B cell (primary cell): ENCODE measurements around the gene THUMPD3. TPM values are rescaled to one million over a fixed set of nuclear protein-coding genes. Genes with fewer than 3 reads are reported as not detected.

Source experiments
- ATAC-seq: fragments of 200-7000 bp; cut with Tn5 transposase; one replicate; pipeline ENCODE4 v1.10.0; 2021; ENCODE audit warnings: low read depth, mild to moderate bottlenecking, moderate number of reproducible peaks, moderate library complexity
- CTCF ChIA-PET: fragments of 350-600 bp; sonication (Branson Sonifier 250); formaldehyde crosslinking; loops from one replicate; lab custom pipeline; 2021; ENCODE audit warnings: antibody characterized with exemption, inconsistent platforms; lab: Charles Lee
- POLR2A ChIA-PET: fragments of 350-600 bp; sonication (Branson Sonifier 250); formaldehyde crosslinking; loops from one replicate; lab custom pipeline; 2021; ENCODE audit warnings: antibody characterized with exemption; lab: Charles Lee
- DNase-seq: peaks from one replicate; pipeline ENCODE4 v3.0.0; 2013
- H2AFZ ChIP-seq: 2 replicates; pipeline ENCODE4 v1.6.1; 2012; ENCODE audit warnings: mild to moderate bottlenecking, low read depth, low read length; ENCODE audit not compliant: insufficient read depth, poor library complexity, severe bottlenecking
- H3K27ac ChIP-seq, 2 donors: 1 replicate in 1 of 2; 2 replicates in 1 of 2; pipeline ENCODE4 v1.5.1; 2012 to 2013; ENCODE audit warnings: low read length in 2 of 2, mild to moderate bottlenecking in 2 of 2, moderate library complexity in 1 of 2
- H3K27me3 ChIP-seq, 4 experiments: fragments of 200-600 bp in 1 of 4; sonication (generic) in 1 of 4; replicated peaks in 1 of 4; 1 replicate in 2 of 4; 2 replicates in 2 of 4; pipeline versions ENCODE4 v1.6.1 to v1.7.0; 2013 to 2016; ENCODE audit warnings: low read length in 3 of 4, mild to moderate bottlenecking in 2 of 4, mixed read lengths in 1 of 4, moderate library complexity in 1 of 4; ENCODE audit not compliant: insufficient read depth in 4 of 4, control insufficient read depth in 3 of 4; ENCODE audit errors: control extremely low read depth in 1 of 4
- H3K36me3 ChIP-seq, 2 experiments: replicated peaks in 1 of 2; 1 replicate in 1 of 2; 2 replicates in 1 of 2; pipeline versions ENCODE4 v1.6.1 to v1.7.1; 2013; ENCODE audit warnings: low read length in 1 of 2; ENCODE audit not compliant: insufficient read depth in 2 of 2, control insufficient read depth in 1 of 2; ENCODE audit errors: control extremely low read depth in 1 of 2, extremely low read depth in 1 of 2
- H3K4me1 ChIP-seq, 2 donors: fragments of 200-600 bp in 1 of 2; sonication (generic) in 1 of 2; 1 replicate in 1 of 2; 2 replicates in 1 of 2; pipeline versions ENCODE4 v1.5.1 to v1.6.1; 2013 to 2017; ENCODE audit warnings: low read length in 2 of 2; ENCODE audit not compliant: control insufficient read depth in 2 of 2, insufficient read depth in 2 of 2
- H3K4me2 ChIP-seq: replicated peaks from 2 replicates; pipeline ENCODE3; 2012; ENCODE audit warnings: mild to moderate bottlenecking, low read depth, low read length; ENCODE audit not compliant: poor library complexity, severe bottlenecking
- H3K4me3 ChIP-seq, 5 experiments: fragments of 200-600 bp in 1 of 5; sonication (generic) in 1 of 5; 1 replicate in 3 of 5; 2 replicates in 2 of 5; pipeline versions ENCODE4 v1.5.1 to v1.7.0; 2011 to 2016; ENCODE audit warnings: low read length in 4 of 5, mild to moderate bottlenecking in 4 of 5, low read depth in 2 of 5, control low read depth in 1 of 5, moderate library complexity in 1 of 5; ENCODE audit not compliant: insufficient read depth in 1 of 5; ENCODE audit errors: control extremely low read depth in 1 of 5, extremely low read depth in 1 of 5
- H3K79me2 ChIP-seq: fragments of 200-600 bp; sonication (generic); one replicate; pipeline ENCODE4 v1.6.0; 2016; ENCODE audit warnings: low read length; ENCODE audit not compliant: control insufficient read depth, insufficient read depth
- H3K9ac ChIP-seq: fragments of 200-600 bp; sonication (generic); 2 replicates; pipeline ENCODE4 v1.6.1; 2017; ENCODE audit warnings: mild to moderate bottlenecking, low read length, moderate library complexity
- H3K9me3 ChIP-seq, 3 donors: one replicate each; pipeline versions ENCODE4 v1.6.1 to v1.7.1; 2013; ENCODE audit warnings: low read length in 2 of 3; ENCODE audit not compliant: control insufficient read depth in 2 of 3, insufficient read depth in 1 of 3; ENCODE audit errors: control extremely low read depth in 1 of 3
- H4K20me1 ChIP-seq: 2 replicates; pipeline ENCODE4 v1.6.0; 2012; ENCODE audit warnings: mild to moderate bottlenecking, low read length; ENCODE audit not compliant: insufficient read depth, control insufficient read depth, poor library complexity, severe bottlenecking
- H3K27ac Mint-ChIP-seq: one replicate; pipeline ENCODE4 v1.8.0; 2021; ENCODE audit warnings: mixed read lengths
- H3K27me3 Mint-ChIP-seq: one replicate; pipeline ENCODE4 v1.8.0; 2021; ENCODE audit warnings: mixed read lengths
- H3K4me1 Mint-ChIP-seq: one replicate; pipeline ENCODE4 v1.8.0; 2021; ENCODE audit warnings: mixed read lengths
- H3K4me3 Mint-ChIP-seq: one replicate; pipeline ENCODE4 v1.8.0; 2021; ENCODE audit warnings: mixed read lengths
- H3K9me3 Mint-ChIP-seq: one replicate; pipeline ENCODE4 v1.8.0; 2022; ENCODE audit warnings: mixed read lengths; ENCODE audit not compliant: insufficient read depth
- EZH2 ChIP-seq: IDR thresholded peaks from 2 replicates; pipeline ENCODE4 v1.6.1; 2012; ENCODE audit warnings: borderline replicate concordance, low read depth, mild to moderate bottlenecking, moderate library complexity, low read length; ENCODE audit not compliant: insufficient read depth, poor library complexity, severe bottlenecking
- WGBS: methylation state at CpG from one replicate; pipeline ENCODE4 v1.1.5; 2013; ENCODE audit warnings: missing lambda C conversion rate; ENCODE audit not compliant: insufficient coverage; 5-methylcytosine and 5-hydroxymethylcytosine counted together
- intact Hi-C: fragments of 100-400 bp; cut with micrococcal nuclease; formaldehyde crosslinking; loops from one replicate; pipeline ENCODE4 v1.10.0; 2022
- polyA plus RNA-seq: library from polyadenylated mRNA; depleted of rRNA; stranded (reverse); fragments of >200 nt; gene quantifications from 2 replicates; pipeline ENCODE4 v1.2.3, GENCODE V29; 2012
- total RNA-seq, 2 donors: library from RNA; stranded (reverse); fragments of 120-200 nt in 1 of 2; gene quantifications; 1 replicate in 1 of 2; 2 replicates in 1 of 2; pipeline versions ENCODE4 v1.2.3 to v1.2.4, GENCODE V29; 2013 to 2022
- TF ChIP-seq, protein P1 (sequence below): fragments of 200-600 bp; IDR thresholded peaks from one replicate; pipeline ENCODE4 v1.8.0; 2022; ENCODE audit warnings: antibody characterized with exemption, mild to moderate bottlenecking

The THUMPD3 gene
- total and polyA plus RNA-seq, 2 donors (not counting 1 experiment from before 2014, with no cell fraction given) = 10.1 to 32.1 TPM

DNA sequence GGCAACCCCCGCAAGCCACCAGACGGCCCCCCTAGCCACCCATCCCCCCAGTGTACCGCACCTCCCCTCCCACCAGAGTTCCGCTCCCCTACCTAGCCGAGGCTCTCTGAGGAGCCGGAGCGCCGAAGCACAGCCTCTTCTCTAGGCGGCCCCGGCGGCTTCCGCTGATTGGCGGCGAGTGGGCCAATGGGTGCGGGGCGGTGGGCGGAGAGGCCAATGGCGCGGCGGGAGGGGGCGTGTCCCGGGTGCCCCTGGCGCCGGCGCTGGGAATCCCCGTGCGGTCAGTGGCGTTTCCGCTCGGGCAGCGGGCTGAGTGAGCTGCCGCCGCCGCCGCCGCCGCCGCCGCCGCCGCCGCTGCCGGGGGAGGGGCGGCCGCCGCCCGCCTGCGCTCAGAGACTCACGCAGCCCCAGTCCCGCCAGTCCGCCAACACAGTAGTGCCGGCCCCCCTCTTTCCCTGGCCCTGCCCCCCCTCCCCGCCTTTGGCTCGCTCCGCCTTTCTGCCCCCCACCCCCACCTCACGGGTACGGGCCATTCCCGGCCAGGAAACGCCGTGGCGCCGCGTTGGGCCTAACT is 34.6 kb downstream of the THUMPD3 start, which contains the start of gene SETD5:
Gene SETD5, plus strand, starts transcription at position 284 of the 574 bp plus-strand sequence. CDS start 31,324 bp downstream, outside the sequence.
- intact Hi-C loops = loop anchor here (1.0 to 5.0 kb wide), 6 partner anchors 35 to 851 kb away; partner anchors contain the start of genes ARPC4, MTMR14, RAD18 and RPUSD3
- Histone ChIP-seq H3K4me2 (peak within 1 kb of the TSS; percentile 92), H3K36me3 (peaks cover 0 to 15% of the 10 kb centered on the region in 2 experiments), H3K4me1 (peaks cover 44 to 56% of the 10 kb centered on the region in 2 donors), H3K27ac (peak within 1 kb of the TSS; percentile 96 to 98), H4K20me1 (peaks cover 68% of the 10 kb centered on the region), H3K27me3 (no peaks in the 10 kb centered on the region), H3K79me2 (peaks cover 85% of the 10 kb centered on the region), H3K9ac (peak within 1 kb of the TSS; percentile 83), H3K9me3 (no peaks in the 10 kb centered on the region), H3K4me3 (peak within 1 kb of the TSS; percentile 88 to 99 (median 93)), H2AFZ (peak within 1 kb of the TSS; percentile 67)
- H3K4me1 Mint-ChIP-seq = peaks cover 60% of the 10 kb centered on the region
- ChIA-PET CTCF (interaction anchor here (0.6 to 1.6 kb wide), 2 partner anchors 13 to 19 kb away, joined by 4 to 5 read pairs; no protein-coding TSS in a partner anchor), POLR2A (interaction anchor here (0.6 to 4.3 kb wide), 15 partner anchors 13 to 948 kb away, joined by 3 to 39 read pairs (median 5); partner anchors contain the start of genes BRPF1, CRELD1, EMC3 and MTMR14)
- H3K9me3 Mint-ChIP-seq = no peaks in the 10 kb centered on the region
- ATAC-seq (peak; percentile 63), DNase-seq (peak; percentile 98)
- peak within 1 kb of the TSS; percentile 100 for H3K27ac Mint-ChIP-seq
- peak within 1 kb of the TSS; percentile 94 for H3K4me3 Mint-ChIP-seq
- H3K27me3 Mint-ChIP-seq = no peaks in the 10 kb centered on the region
- WGBS = under 1% methylated on average over 53 of the region's 63 CpGs
- TF ChIP-seq, protein P1, sequence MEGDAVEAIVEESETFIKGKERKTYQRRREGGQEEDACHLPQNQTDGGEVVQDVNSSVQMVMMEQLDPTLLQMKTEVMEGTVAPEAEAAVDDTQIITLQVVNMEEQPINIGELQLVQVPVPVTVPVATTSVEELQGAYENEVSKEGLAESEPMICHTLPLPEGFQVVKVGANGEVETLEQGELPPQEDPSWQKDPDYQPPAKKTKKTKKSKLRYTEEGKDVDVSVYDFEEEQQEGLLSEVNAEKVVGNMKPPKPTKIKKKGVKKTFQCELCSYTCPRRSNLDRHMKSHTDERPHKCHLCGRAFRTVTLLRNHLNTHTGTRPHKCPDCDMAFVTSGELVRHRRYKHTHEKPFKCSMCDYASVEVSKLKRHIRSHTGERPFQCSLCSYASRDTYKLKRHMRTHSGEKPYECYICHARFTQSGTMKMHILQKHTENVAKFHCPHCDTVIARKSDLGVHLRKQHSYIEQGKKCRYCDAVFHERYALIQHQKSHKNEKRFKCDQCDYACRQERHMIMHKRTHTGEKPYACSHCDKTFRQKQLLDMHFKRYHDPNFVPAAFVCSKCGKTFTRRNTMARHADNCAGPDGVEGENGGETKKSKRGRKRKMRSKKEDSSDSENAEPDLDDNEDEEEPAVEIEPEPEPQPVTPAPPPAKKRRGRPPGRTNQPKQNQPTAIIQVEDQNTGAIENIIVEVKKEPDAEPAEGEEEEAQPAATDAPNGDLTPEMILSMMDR = no peak
- no peak for TF ChIP-seq EZH2
